Calu3 (cell line): ENCODE measurements around the gene ZC3H18. TPM values are rescaled to one million over a fixed set of nuclear protein-coding genes. Genes with fewer than 3 reads are reported as not detected.

Experiments
- BruUV-seq: library from RNA; stranded (reverse); fragments of 400-500 nt; replicated peaks from 2 replicates; lab custom pipeline; 2021; lab: Mats Ljungman, UMichigan
- CTCF ChIA-PET: fragments of 300-600 bp; sonication (Branson Sonifier 250); formaldehyde crosslinking; loops from one replicate; lab custom pipeline; 2022; ENCODE audit warnings: antibody characterized with exemption; lab: Charles Lee
- DNase-seq: peaks from one replicate; pipeline ENCODE4 v3.0.0; 2022
- H3K27ac Mint-ChIP-seq: one replicate; pipeline ENCODE4 v1.8.0; 2022; ENCODE audit warnings: mixed read lengths; ENCODE audit not compliant: unreplicated experiment
- H3K27me3 Mint-ChIP-seq: one replicate; pipeline ENCODE4 v1.8.0; 2022; ENCODE audit warnings: mixed read lengths; ENCODE audit not compliant: unreplicated experiment
- H3K36me3 Mint-ChIP-seq: one replicate; pipeline ENCODE4 v1.8.0; 2022; ENCODE audit warnings: mild to moderate bottlenecking, moderate library complexity, mixed read lengths; ENCODE audit not compliant: insufficient read depth, unreplicated experiment
- H3K4me1 Mint-ChIP-seq: one replicate; pipeline ENCODE4 v1.8.0; 2022; ENCODE audit warnings: mild to moderate bottlenecking, low read depth, mixed read lengths; ENCODE audit not compliant: unreplicated experiment
- H3K4me3 Mint-ChIP-seq: one replicate; pipeline ENCODE4 v1.8.0; 2022; ENCODE audit warnings: mild to moderate bottlenecking, low read depth, moderate library complexity, mixed read lengths; ENCODE audit not compliant: unreplicated experiment
- H3K9me3 Mint-ChIP-seq: one replicate; pipeline ENCODE4 v1.8.0; 2022; ENCODE audit warnings: low read depth, mixed read lengths; ENCODE audit not compliant: unreplicated experiment
- CTCF ChIP-seq: fragments of 200-600 bp; IDR thresholded peaks from one replicate; pipeline ENCODE4 v1.8.0; 2022; ENCODE audit warnings: antibody characterized with exemption; ENCODE audit not compliant: unreplicated experiment
- intact Hi-C: fragments of 100-400 bp; cut with micrococcal nuclease; formaldehyde crosslinking; loops from one replicate; pipeline ENCODE4 v1.10.0; 2022; ENCODE audit not compliant: unreplicated experiment
- total RNA-seq: library from RNA; stranded (reverse); gene quantifications from 2 replicates; pipeline ENCODE4 v1.2.3, GENCODE V29; 2022

The ZC3H18 gene
- total RNA-seq, 1 experiment from 2014 or later: 85.7 TPM

- DNase-seq: no peak
- no TSS peak for BruUV-seq
- Mint-ChIP-seq H3K27me3 (no peaks in the 10 kb centered on the region), H3K27ac (no peak overlapping the region), H3K4me3 (no peak overlapping the region), H3K4me1 (no peaks in the 10 kb centered on the region), H3K9me3 (no peaks in the 10 kb centered on the region), H3K36me3 (peaks cover 17% of the 10 kb centered on the region)
- CTCF ChIA-PET: no interaction called here
- TF ChIP-seq CTCF: no peak
- intact Hi-C loops: no loop called here
These were observed 15.9 kb downstream of the ZC3H18 start for GRCh38 chr16:88585927-88586581.

- no peak overlapping the region for H3K4me3 Mint-ChIP-seq
- BruUV-seq: no TSS peak
- CTCF ChIA-PET: no interaction called here
- intact Hi-C loops: no loop called here
- H3K36me3 Mint-ChIP-seq: peaks cover 16% of the 10 kb centered on the region
- no peak for TF ChIP-seq CTCF
- no peaks in the 10 kb centered on the region for H3K9me3 Mint-ChIP-seq
- H3K27me3 Mint-ChIP-seq: no peaks in the 10 kb centered on the region
- no peak for DNase-seq
- H3K4me1 Mint-ChIP-seq: no peaks in the 10 kb centered on the region
- H3K27ac Mint-ChIP-seq: no peak overlapping the region
These were observed 17.9 kb downstream of the ZC3H18 start for GRCh38 chr16:88588148-88588547.

GRCh38 chr16:88588754-88589153 is 18.6 kb downstream of the ZC3H18 start:
- intact Hi-C loops: no loop called here
- no peak overlapping the region for H3K27ac Mint-ChIP-seq
- no peak for DNase-seq
- H3K9me3 Mint-ChIP-seq: no peaks in the 10 kb centered on the region
- H3K4me3 Mint-ChIP-seq: no peak overlapping the region
- no TSS peak for BruUV-seq
- H3K4me1 Mint-ChIP-seq: no peaks in the 10 kb centered on the region
- CTCF ChIA-PET: no interaction called here
- H3K27me3 Mint-ChIP-seq: no peaks in the 10 kb centered on the region
- TF ChIP-seq CTCF: no peak
- H3K36me3 Mint-ChIP-seq: peaks cover 18% of the 10 kb centered on the region

- no peak for DNase-seq
- Mint-ChIP-seq H3K4me3 (no peak overlapping the region), H3K4me1 (no peaks in the 10 kb centered on the region), H3K27me3 (no peaks in the 10 kb centered on the region), H3K36me3 (peaks cover 20% of the 10 kb centered on the region), H3K9me3 (no peaks in the 10 kb centered on the region), H3K27ac (no peak overlapping the region)
- no TSS peak for BruUV-seq
- CTCF ChIA-PET: no interaction called here
- intact Hi-C loops: no loop called here
- no peak for TF ChIP-seq CTCF
These were observed 19.2 kb downstream of the ZC3H18 start for GRCh38 chr16:88589441-88589840.
